Esophagus muscularis mucosa (tissue), 4 donors: ENCODE data around the gene ULBP2. TPM values are rescaled to one million over a fixed set of nuclear protein-coding genes. Genes with fewer than 3 reads are reported as not detected.

Source experiments
- DNase-seq: peaks from one replicate; pipeline ENCODE4 v3.0.0-alpha.2; 2017; ENCODE audit errors: extremely low spot score
- H3K27ac ChIP-seq, 4 donors: fragments of 200-600 bp; sonication (generic); replicated peaks in 1 of 4; 1 replicate in 3 of 4; 2 replicates in 1 of 4; pipeline ENCODE4 v1.5.1; 2016 to 2019; ENCODE audit warnings: mild to moderate bottlenecking in 1 of 4
- H3K27me3 ChIP-seq, 4 donors: fragments of 200-600 bp; sonication (generic); one replicate each; pipeline versions ENCODE4 v1.5.1 to v1.6.0; 2016 to 2019
- H3K36me3 ChIP-seq, 4 donors: fragments of 200-600 bp; sonication (generic); one replicate each; pipeline ENCODE4 v1.5.1; 2016 to 2019
- H3K4me1 ChIP-seq, 4 donors: fragments of 200-600 bp; sonication (generic); one replicate each; pipeline ENCODE4 v1.5.1; 2016 to 2019
- H3K4me3 ChIP-seq, 4 donors: fragments of 200-600 bp; sonication (generic); 1 replicate in 2 of 4; 2 replicates in 2 of 4; pipeline ENCODE4 v1.5.1; 2016 to 2019; ENCODE audit warnings: mild to moderate bottlenecking in 4 of 4, moderate library complexity in 1 of 4
- H3K9me3 ChIP-seq, 4 donors: fragments of 200-600 bp; sonication (generic); 1 replicate in 3 of 4; 2 replicates in 1 of 4; pipeline ENCODE4 v1.5.1; 2016 to 2019
- EP300 ChIP-seq: sonication (generic); formaldehyde crosslinking; IDR thresholded peaks from one replicate; pipeline ENCODE4 v1.6.1; 2017; ENCODE audit warnings: antibody characterized with exemption
- POLR2A ChIP-seq: fragments of 450-650 bp; IDR thresholded peaks from one replicate; pipeline ENCODE4 v1.6.1; 2017; ENCODE audit warnings: antibody characterized with exemption, moderate library complexity, mild to moderate bottlenecking, low read depth
- POLR2AphosphoS5 ChIP-seq, 2 donors: sonication (generic); formaldehyde crosslinking; IDR thresholded peaks; one replicate each; pipeline ENCODE4 v1.6.1; 2017; ENCODE audit warnings: antibody characterized with exemption in 2 of 2
- WGBS: methylation state at CpG from one replicate; pipeline ENCODE4 v1.1.5; 2018; 5-methylcytosine and 5-hydroxymethylcytosine counted together
- intact Hi-C: fragments of 100-400 bp; cut with DNase I; formaldehyde crosslinking; loops from one replicate; pipeline ENCODE4 v1.15.1; 2023
- total RNA-seq, 4 donors: library from RNA; depleted of rRNA; stranded (reverse); fragments of >200 nt; gene quantifications; one replicate each; pipeline versions ENCODE4 v1.1.0 to v1.2.1, GENCODE V29; 2016
- TF ChIP-seq, protein P1 (sequence below), 3 experiments: fragments of 200-600 bp in 2 of 3; fragments of 450-650 bp in 1 of 3; sonication (generic) in 2 of 3; IDR thresholded peaks; one replicate each; pipeline ENCODE4 v1.5.1; 2017 to 2019; ENCODE audit warnings: antibody characterized with exemption in 3 of 3, mild to moderate bottlenecking in 2 of 3, moderate library complexity in 1 of 3

Gene ULBP2, protein sequence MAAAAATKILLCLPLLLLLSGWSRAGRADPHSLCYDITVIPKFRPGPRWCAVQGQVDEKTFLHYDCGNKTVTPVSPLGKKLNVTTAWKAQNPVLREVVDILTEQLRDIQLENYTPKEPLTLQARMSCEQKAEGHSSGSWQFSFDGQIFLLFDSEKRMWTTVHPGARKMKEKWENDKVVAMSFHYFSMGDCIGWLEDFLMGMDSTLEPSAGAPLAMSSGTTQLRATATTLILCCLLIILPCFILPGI
- under 1 TPM in 1 of 4 donors, not detected in 3; 0.39 TPM for total RNA-seq

- TF ChIP-seq, protein P1, sequence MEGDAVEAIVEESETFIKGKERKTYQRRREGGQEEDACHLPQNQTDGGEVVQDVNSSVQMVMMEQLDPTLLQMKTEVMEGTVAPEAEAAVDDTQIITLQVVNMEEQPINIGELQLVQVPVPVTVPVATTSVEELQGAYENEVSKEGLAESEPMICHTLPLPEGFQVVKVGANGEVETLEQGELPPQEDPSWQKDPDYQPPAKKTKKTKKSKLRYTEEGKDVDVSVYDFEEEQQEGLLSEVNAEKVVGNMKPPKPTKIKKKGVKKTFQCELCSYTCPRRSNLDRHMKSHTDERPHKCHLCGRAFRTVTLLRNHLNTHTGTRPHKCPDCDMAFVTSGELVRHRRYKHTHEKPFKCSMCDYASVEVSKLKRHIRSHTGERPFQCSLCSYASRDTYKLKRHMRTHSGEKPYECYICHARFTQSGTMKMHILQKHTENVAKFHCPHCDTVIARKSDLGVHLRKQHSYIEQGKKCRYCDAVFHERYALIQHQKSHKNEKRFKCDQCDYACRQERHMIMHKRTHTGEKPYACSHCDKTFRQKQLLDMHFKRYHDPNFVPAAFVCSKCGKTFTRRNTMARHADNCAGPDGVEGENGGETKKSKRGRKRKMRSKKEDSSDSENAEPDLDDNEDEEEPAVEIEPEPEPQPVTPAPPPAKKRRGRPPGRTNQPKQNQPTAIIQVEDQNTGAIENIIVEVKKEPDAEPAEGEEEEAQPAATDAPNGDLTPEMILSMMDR (IDR thresholded peaks at IDR 0.05): no peak
- peak; percentile 71 to 83 for TF ChIP-seq POLR2AphosphoS5 (IDR thresholded peaks at IDR 0.05)
- WGBS: 2% methylated on average over 47 of the region's 62 CpGs
Observed at GRCh38 chr6:149941583-149942460, at the start of gene ULBP2. ULBP2 (plus strand) TSS chr6:149942014; CDS start chr6:149942073, 59 bp downstream.

DNA sequence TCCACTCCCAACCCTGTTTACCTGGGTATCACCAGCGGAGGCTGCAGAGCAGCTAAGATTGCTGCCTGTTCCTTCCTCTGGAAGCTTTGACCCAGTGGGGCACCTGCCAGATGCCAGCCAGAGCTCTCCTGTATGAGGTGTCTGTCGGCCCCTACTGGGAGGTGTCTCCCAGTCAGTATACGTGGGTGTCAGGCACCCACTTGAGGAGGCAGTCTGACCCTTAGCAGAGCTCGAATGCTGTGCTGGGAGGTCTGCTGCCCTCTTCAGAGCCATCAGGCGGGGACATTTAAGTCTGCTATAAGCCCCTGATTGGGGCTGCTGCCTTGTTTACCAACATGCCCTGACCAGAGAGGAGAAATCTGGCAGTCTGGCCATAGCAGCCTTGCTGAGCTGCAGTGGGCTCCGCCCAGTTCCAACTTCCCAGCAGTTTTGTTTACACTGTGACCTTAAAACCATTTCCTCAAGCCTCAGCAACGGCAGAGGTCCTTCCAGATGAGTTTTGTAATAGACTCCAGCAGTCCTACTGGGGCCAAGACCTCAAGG, 46.7 kb upstream of the ULBP2 start:
- no peak overlapping the region for H3K4me3 ChIP-seq
- intact Hi-C loops: no loop called here
- DNase-seq: peak; percentile 93
- WGBS: 50% methylated on average over 3 of the region's 7 CpGs
- TF ChIP-seq EP300 (no peak), POLR2AphosphoS5 (IDR thresholded peaks at IDR 0.05) (peak in 1 of 2 donors; percentile 27)
- H3K36me3 ChIP-seq: no peaks in the 10 kb centered on the region
- peak overlapping the region; percentile 61 to 80 (median 66) for H3K27ac ChIP-seq
- H3K27me3 ChIP-seq: no peaks in the 10 kb centered on the region
- H3K4me1 ChIP-seq: peaks cover 30 to 37% (median 34%) of the 10 kb centered on the region in 4 donors
- no peaks in the 10 kb centered on the region for H3K9me3 ChIP-seq

More at GRCh38 chr6:149941583-149942460, at the start of gene ULBP2:
- Histone ChIP-seq H3K4me1 (peaks cover 18 to 34% (median 31%) of the 10 kb centered on the region in 4 donors), H3K36me3 (no peaks in the 10 kb centered on the region), H3K9me3 (no peaks in the 10 kb centered on the region), H3K4me3 (peak within 1 kb of the TSS; percentile 50 to 58 (median 52)), H3K27me3 (peaks cover 18 to 67% (median 52%) of the 10 kb centered on the region in 4 donors), H3K27ac (no peak within 1 kb of the TSS)
- no peak for DNase-seq
- intact Hi-C loops: no loop called here

DNA sequence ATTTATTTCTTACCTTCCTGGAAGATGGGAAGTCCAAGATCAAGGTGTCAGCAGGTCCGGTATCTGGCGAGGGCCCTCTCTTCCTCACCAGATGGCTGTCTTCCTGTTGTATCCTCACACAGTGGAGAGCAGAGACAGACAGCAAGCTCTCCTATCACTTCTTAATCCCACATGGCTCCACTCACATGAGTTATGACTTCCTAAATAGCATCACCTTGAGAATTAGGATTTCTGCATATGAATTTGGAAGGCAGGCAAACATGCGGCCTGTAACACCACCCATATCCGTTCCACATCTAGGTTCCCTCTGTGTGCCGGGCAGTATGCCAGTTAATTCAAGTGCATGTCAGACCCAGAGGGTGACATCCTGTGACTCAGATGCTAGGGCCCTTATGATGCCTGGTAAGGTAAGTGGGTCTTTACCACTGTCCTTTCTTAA, 46.0 kb upstream of the ULBP2 start:
- intact Hi-C loops: no loop called here
- Histone ChIP-seq H3K4me1 (peaks cover 30 to 37% (median 34%) of the 10 kb centered on the region in 4 donors), H3K27ac (peak overlapping the region; percentile 61 to 80 (median 66)), H3K9me3 (no peaks in the 10 kb centered on the region), H3K36me3 (no peaks in the 10 kb centered on the region), H3K27me3 (no peaks in the 10 kb centered on the region), H3K4me3 (no peak overlapping the region)
- TF ChIP-seq EP300 (no peak), POLR2AphosphoS5 (IDR thresholded peaks at IDR 0.05) (peak in 1 of 2 donors; percentile 21), POLR2A (no peak)
- TF ChIP-seq, protein P1 (IDR thresholded peaks at IDR 0.05): no peak
- peak; percentile 81 for DNase-seq
- WGBS: 41% methylated on average over 5 of the region's 5 CpGs

GRCh38 chr6:149896491-149896890, 45.3 kb upstream of the ULBP2 start:
- H3K9me3 ChIP-seq: no peaks in the 10 kb centered on the region
- WGBS: 96% methylated on average over 3 of the region's 3 CpGs
- no peak for TF ChIP-seq EP300
- TF ChIP-seq POLR2AphosphoS5 (IDR thresholded peaks at IDR 0.05): no peak
- no peaks in the 10 kb centered on the region for H3K36me3 ChIP-seq
- H3K4me1 ChIP-seq: peaks cover 30 to 37% (median 34%) of the 10 kb centered on the region in 4 donors
- no peak overlapping the region for H3K4me3 ChIP-seq
- peak overlapping the region; percentile 69 to 80 (median 74) for H3K27ac ChIP-seq
- no peaks in the 10 kb centered on the region for H3K27me3 ChIP-seq
- intact Hi-C loops: no loop called here
- DNase-seq: peak; percentile 70

- WGBS: 39% methylated on average over 13 of the region's 13 CpGs
- H3K27me3 ChIP-seq: no peaks in the 10 kb centered on the region
- no peak for TF ChIP-seq EP300
- TF ChIP-seq, protein P1 (IDR thresholded peaks at IDR 0.05): no peak
- peak; percentile 59 to 64 for TF ChIP-seq POLR2AphosphoS5 (IDR thresholded peaks at IDR 0.05)
- DNase-seq: peak; percentile 87
- peak overlapping the region; percentile 36 to 50 (median 38) for H3K4me3 ChIP-seq
- H3K9me3 ChIP-seq: no peaks in the 10 kb centered on the region
- intact Hi-C loops: no loop called here
- no peaks in the 10 kb centered on the region for H3K36me3 ChIP-seq
- peak overlapping the region; percentile 69 to 80 (median 74) for H3K27ac ChIP-seq
- H3K4me1 ChIP-seq: peaks cover 30 to 37% (median 34%) of the 10 kb centered on the region in 4 donors
Observed at GRCh38 chr6:149897015-149897697, 44.7 kb upstream of the ULBP2 start.
